ENCODE data around the gene TTLL3.

GRCh38 chr3:9760779-9761505 is 49.1 kb upstream of the TTLL3 start:
- TF ChIP-seq POLR2A (IDR thresholded peaks at IDR 0.05) (no peak), POLR2AphosphoS5 (IDR thresholded peaks at IDR 0.05) (no peak), EP300 (IDR thresholded peaks at IDR 0.05) (no peak)
- TF ChIP-seq, protein P1, sequence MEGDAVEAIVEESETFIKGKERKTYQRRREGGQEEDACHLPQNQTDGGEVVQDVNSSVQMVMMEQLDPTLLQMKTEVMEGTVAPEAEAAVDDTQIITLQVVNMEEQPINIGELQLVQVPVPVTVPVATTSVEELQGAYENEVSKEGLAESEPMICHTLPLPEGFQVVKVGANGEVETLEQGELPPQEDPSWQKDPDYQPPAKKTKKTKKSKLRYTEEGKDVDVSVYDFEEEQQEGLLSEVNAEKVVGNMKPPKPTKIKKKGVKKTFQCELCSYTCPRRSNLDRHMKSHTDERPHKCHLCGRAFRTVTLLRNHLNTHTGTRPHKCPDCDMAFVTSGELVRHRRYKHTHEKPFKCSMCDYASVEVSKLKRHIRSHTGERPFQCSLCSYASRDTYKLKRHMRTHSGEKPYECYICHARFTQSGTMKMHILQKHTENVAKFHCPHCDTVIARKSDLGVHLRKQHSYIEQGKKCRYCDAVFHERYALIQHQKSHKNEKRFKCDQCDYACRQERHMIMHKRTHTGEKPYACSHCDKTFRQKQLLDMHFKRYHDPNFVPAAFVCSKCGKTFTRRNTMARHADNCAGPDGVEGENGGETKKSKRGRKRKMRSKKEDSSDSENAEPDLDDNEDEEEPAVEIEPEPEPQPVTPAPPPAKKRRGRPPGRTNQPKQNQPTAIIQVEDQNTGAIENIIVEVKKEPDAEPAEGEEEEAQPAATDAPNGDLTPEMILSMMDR (IDR thresholded peaks at IDR 0.05): no peak

Data from upper lobe of left lung (tissue), 4 donors.